Measurements from ENCODE around the gene SLC52A1. TPM values are rescaled to one million over a fixed set of nuclear protein-coding genes. Genes with fewer than 3 reads are reported as not detected.
"Not testable (repeated sequence)": the region's sequence is repeated elsewhere in the genome, so short reads cannot be mapped to it uniquely, and the experiment has no call there.

SLC52A1 gene
- total RNA-seq, 1 donor from 2014 or later, result not detected

GRCh38 chr17:5031365-5032082, 3.7 kb downstream of the SLC52A1 start:
- DNase-seq (ENCODE audit: low read depth), result peak; percentile 86

GRCh38 chr17:5030168-5030567, 5.1 kb downstream of the SLC52A1 start:
- DNase-seq (ENCODE audit: low read depth), result not testable (repeated sequence)

- no peak for DNase-seq (ENCODE audit: low read depth)
These were observed 7.3 kb downstream of the SLC52A1 start for GRCh38 chr17:5027916-5028315.

GRCh38 chr17:5027299-5027698, 7.9 kb downstream of the SLC52A1 start:
- no peak for DNase-seq (ENCODE audit: low read depth)

GRCh38 chr17:5024604-5025003, 10.6 kb downstream of the SLC52A1 start:
- peak; percentile 18 for DNase-seq (ENCODE audit: low read depth)

- no peak for DNase-seq (ENCODE audit: low read depth)
These were observed 11.6 kb downstream of the SLC52A1 start for GRCh38 chr17:5023588-5024147.

GRCh38 chr17:5022171-5022711, 13.0 kb downstream of the SLC52A1 start:
- no peak for DNase-seq (ENCODE audit: low read depth)

GRCh38 chr17:5020502-5021023, 14.7 kb downstream of the SLC52A1 start:
- no peak for DNase-seq (ENCODE audit: low read depth)

- DNase-seq (ENCODE audit: low read depth), result no peak
These were observed 15.7 kb downstream of the SLC52A1 start for GRCh38 chr17:5019475-5019956.

GRCh38 chr17:5014357-5014756, 20.9 kb downstream of the SLC52A1 start:
- no peak for DNase-seq (ENCODE audit: low read depth)

GRCh38 chr17:5011928-5012327, 23.3 kb downstream of the SLC52A1 start:
- no peak for DNase-seq (ENCODE audit: low read depth)

GRCh38 chr17:5003214-5003867, 31.9 kb downstream of the SLC52A1 start:
- DNase-seq (ENCODE audit: low read depth), result no peak

GRCh38 chr17:5002121-5002788, 33.0 kb downstream of the SLC52A1 start:
- no peak for DNase-seq (ENCODE audit: low read depth)

- DNase-seq (ENCODE audit: low read depth), result peak; percentile 96
These were observed 35.0 kb downstream of the SLC52A1 start for GRCh38 chr17:5000237-5000639.

- DNase-seq (ENCODE audit: low read depth), result no peak
These were observed 35.7 kb downstream of the SLC52A1 start for GRCh38 chr17:4999430-5000093.

GRCh38 chr17:4998732-4999429, 36.3 kb downstream of the SLC52A1 start:
- no peak for DNase-seq (ENCODE audit: low read depth)

GRCh38 chr17:4998027-4998731, 37.0 kb downstream of the SLC52A1 start:
- no peak for DNase-seq (ENCODE audit: low read depth)

- peak; percentile 94 for DNase-seq (ENCODE audit: low read depth)
These were observed 37.8 kb downstream of the SLC52A1 start, which contains the start of the genes INCA1 and KIF1C for GRCh38 chr17:4997302-4998026. Gene INCA1, minus strand, starts transcription at chr17:4997522. Its CDS starts 3,085 bp downstream, at chr17:4994437. Gene KIF1C, plus strand, starts transcription at chr17:4997950. Its CDS starts 2,297 bp downstream, at chr17:5000247.

Measured in myocyte (in vitro differentiated cells).